Subcutaneous adipose tissue (tissue), 4 donors: ENCODE results near the gene ZCCHC14. TPM values are rescaled to one million over a fixed set of nuclear protein-coding genes. Genes with fewer than 3 reads are reported as not detected.

Experiments
- total RNA-seq, 4 donors: library from RNA; depleted of rRNA; stranded (reverse); fragments of >200 nt; gene quantifications; one replicate each; pipeline ENCODE4 v1.1.0, GENCODE V29; 2016
- TF ChIP-seq, protein P1 (sequence below): fragments of 450-650 bp; IDR thresholded peaks from one replicate; pipeline ENCODE4 v1.5.1; 2016; ENCODE audit warnings: low read depth, mild to moderate bottlenecking, control low read depth, antibody characterized with exemption, moderate library complexity

The ZCCHC14 gene
- total RNA-seq, 4 donors from 2014 or later = 15.6 to 21.1 (median 18.3) TPM

DNA sequence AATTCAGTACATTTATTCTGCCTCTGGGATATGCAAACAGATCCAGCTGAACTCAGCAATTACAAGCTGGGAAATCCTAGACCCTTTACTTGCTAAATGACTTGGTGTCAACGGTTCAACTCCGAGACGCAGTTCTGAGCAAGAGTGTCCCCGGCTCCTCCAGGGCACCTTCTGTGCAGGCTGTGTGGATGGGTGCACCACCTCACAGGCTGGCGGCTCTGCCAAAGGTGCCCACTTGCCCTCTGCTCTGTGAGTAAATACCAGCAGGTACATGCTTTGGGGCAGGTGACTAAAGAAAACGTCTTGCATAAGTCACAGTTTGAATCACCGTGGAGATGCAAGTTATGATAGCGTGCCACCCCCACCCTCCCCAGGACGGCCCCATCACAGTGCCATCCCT lies 77.4 kb downstream of the ZCCHC14 start:
- TF ChIP-seq, protein P1, sequence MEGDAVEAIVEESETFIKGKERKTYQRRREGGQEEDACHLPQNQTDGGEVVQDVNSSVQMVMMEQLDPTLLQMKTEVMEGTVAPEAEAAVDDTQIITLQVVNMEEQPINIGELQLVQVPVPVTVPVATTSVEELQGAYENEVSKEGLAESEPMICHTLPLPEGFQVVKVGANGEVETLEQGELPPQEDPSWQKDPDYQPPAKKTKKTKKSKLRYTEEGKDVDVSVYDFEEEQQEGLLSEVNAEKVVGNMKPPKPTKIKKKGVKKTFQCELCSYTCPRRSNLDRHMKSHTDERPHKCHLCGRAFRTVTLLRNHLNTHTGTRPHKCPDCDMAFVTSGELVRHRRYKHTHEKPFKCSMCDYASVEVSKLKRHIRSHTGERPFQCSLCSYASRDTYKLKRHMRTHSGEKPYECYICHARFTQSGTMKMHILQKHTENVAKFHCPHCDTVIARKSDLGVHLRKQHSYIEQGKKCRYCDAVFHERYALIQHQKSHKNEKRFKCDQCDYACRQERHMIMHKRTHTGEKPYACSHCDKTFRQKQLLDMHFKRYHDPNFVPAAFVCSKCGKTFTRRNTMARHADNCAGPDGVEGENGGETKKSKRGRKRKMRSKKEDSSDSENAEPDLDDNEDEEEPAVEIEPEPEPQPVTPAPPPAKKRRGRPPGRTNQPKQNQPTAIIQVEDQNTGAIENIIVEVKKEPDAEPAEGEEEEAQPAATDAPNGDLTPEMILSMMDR = no peak

DNA sequence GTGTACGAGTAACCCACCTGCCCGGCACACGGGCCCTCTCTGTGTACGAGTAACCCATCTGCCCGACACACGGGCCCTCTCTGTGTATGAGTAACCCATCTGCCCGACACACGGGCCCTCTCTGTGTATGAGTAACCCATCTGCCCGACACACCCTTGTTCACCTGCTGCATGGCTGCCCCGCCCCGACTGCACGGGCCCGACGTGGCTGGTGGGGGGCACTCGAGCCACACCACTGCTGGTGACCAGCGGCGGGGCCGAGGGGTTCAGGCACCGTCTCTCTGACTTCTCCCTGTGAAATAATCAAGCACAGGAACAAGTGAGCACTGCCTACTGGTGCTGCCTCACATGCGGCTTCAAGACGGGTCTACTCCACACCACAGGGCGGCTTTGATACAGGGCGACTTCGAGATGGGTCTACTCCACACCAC lies 78.6 kb downstream of the ZCCHC14 start:
- TF ChIP-seq, protein P1 = no peak

DNA sequence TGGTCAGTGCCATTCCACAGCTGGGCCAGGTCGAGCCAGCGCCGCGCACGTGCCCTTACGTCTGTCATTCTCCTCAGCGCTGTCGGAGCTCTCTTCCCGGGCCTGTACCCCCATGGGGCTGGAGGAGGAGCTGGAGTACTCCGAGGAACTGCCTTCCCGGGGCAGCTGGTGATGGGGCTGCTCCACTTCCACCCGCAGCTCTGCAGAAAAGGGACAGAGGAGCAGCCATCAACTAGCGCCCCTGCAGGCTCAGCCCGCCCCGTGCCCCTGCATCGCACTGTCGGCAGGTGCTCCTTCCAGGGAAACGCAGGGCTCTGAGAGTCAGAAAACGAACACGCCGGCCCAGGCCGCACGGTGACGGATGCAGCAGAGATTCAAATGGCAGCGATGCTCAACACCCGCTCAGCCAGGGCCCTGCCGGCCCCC lies 79.8 kb downstream of the ZCCHC14 start:
- TF ChIP-seq, protein P1 = no peak

DNA sequence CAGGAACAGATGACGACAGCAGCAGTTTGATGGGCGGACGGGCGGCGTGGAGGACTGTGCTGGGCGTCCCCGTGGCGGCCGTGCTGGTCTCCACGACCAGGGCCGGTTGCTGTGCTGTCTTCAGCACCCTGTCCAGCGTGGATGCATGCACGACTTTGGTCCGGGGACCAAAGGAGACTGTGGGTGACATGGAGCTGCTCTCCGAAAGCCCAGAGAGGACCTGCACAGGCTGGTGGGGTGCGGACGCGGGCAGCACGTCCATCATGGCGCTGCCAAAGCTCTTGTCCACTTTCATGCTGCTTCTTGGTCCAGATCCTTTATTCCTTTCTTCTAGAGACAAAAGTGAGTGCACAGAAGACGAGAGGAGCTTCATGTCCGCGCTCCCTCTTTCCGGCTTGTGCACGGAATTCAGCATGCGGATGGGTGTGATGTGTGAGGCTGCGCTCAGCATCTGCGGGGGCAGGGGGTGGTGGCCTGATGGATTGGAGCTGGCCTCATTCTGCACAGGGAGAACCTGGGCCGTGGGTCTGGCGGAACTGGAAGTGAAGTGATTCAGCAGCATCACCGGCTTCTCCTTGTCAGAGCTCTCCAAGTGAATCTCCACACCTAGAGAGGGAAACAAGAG lies 80.3 kb downstream of the ZCCHC14 start:
- TF ChIP-seq, protein P1 = no peak

DNA sequence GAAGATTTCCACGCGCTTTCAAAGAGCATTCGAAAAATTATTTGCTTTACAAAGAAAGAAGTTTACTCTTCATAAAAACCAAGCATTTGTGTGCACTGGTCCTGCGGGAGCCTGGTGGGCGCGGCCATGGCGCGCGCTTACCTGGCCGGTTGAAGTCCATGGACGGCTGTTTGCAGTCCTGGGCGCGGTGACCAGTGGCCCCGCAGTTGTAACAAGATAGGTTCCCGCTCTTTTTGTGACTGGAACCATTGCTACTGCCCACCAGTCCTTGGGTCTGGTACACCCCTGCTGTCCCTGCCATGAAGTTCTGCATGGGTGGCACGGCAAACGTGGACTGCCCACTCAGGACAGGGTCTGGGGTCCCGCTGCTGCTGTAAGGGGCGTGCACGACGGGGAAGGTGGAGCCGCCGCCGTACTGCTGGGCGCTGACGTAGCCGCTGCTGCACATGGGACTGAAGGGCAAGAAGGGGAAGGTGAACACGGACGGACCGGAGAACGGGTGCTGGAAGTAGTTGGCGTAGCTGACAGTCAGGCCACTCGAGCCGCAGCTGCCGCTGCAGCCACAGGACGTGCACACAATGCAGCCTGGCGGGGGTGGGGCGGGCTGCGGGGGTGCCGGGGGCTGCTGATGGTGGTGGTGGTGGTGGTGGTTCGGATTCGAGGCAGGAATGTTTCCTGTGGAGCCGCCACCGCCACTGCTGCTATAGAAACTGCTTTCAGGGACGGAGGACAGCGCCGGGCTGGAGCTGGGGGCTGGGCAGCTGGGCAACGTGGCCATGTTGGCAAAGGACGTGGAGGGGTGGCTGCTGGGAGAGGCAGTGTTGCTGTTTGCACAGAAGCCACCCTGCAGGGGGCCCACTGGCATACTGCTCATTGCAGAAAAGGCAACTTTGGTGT lies 81.2 kb downstream of the ZCCHC14 start:
- TF ChIP-seq, protein P1 = no peak

DNA sequence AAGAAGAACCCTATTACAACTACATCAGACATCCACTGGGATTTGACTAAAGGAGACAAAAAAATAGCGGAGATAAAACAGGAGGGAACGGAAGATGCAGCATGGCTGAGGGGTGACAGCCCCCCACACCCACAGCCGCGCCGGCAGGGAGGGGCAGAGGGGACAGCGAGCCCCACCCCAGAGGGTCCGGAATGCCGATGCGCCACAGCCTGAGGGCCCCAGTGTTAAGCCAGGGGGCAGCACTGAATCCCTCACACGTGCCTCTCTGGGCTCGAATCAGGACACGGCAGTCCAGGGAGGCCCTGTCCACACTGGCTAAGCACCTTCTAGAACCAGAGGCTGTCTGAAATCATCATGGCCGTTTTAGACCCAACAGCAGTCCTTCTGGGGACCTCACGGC lies 81.9 kb downstream of the ZCCHC14 start:
- TF ChIP-seq, protein P1 = no peak

DNA sequence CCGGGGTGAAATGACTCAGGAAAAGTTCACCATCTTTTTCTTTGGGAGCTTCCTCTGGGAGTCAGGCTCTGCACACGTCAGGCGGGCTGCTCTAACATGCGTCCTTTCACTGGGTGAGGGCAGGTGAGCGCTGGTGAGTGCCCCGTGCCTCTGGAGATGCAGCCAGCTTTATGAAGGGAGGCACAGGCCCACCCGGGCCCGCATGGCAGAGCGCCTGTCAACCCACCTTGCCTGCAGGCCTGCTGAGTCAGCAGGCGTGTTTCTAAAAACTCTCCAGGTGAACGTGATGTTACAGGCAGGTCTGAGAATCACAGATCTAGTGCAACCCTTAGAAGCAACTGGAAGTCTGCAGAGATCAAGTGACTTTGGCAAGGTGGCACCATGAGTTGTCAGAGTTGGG lies 82.3 kb downstream of the ZCCHC14 start:
- TF ChIP-seq, protein P1 = no peak
